ENCODE measurements around the gene ATP6V0E1. TPM values are rescaled to one million over a fixed set of nuclear protein-coding genes. Genes with fewer than 3 reads are reported as not detected.

The ATP6V0E1 gene
- total RNA-seq, 1 donor from 2014 or later, result 147 TPM

- H3K4me1 Mint-ChIP-seq (ENCODE audit: unreplicated experiment), result peaks cover 3% of the 10 kb centered on the region
- H3K27me3 Mint-ChIP-seq (ENCODE audit: unreplicated experiment), result peaks cover 1% of the 10 kb centered on the region
- no peaks in the 10 kb centered on the region for H3K9me3 Mint-ChIP-seq (ENCODE audit: unreplicated experiment)
- no peak for DNase-seq (ENCODE audit: low spot score)
- peaks cover 18% of the 10 kb centered on the region for H3K36me3 Mint-ChIP-seq (ENCODE audit: low read depth, unreplicated experiment)
- no peak overlapping the region for H3K4me3 Mint-ChIP-seq (ENCODE audit: unreplicated experiment)
- TF ChIP-seq, protein P1, sequence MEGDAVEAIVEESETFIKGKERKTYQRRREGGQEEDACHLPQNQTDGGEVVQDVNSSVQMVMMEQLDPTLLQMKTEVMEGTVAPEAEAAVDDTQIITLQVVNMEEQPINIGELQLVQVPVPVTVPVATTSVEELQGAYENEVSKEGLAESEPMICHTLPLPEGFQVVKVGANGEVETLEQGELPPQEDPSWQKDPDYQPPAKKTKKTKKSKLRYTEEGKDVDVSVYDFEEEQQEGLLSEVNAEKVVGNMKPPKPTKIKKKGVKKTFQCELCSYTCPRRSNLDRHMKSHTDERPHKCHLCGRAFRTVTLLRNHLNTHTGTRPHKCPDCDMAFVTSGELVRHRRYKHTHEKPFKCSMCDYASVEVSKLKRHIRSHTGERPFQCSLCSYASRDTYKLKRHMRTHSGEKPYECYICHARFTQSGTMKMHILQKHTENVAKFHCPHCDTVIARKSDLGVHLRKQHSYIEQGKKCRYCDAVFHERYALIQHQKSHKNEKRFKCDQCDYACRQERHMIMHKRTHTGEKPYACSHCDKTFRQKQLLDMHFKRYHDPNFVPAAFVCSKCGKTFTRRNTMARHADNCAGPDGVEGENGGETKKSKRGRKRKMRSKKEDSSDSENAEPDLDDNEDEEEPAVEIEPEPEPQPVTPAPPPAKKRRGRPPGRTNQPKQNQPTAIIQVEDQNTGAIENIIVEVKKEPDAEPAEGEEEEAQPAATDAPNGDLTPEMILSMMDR (IDR thresholded peaks at IDR 0.05; ENCODE audit: unreplicated experiment), result no peak
- no peak overlapping the region for H3K27ac Mint-ChIP-seq (ENCODE audit: unreplicated experiment)
Measured at GRCh38 chr5:173035904-173036707, 52.5 kb downstream of the ATP6V0E1 start.

GRCh38 chr5:173039188-173039587, 55.6 kb downstream of the ATP6V0E1 start:
- H3K27me3 Mint-ChIP-seq (ENCODE audit: unreplicated experiment), result peaks cover 5% of the 10 kb centered on the region
- no peak for DNase-seq (ENCODE audit: low spot score)
- no peaks in the 10 kb centered on the region for H3K9me3 Mint-ChIP-seq (ENCODE audit: unreplicated experiment)
- no peak overlapping the region for H3K27ac Mint-ChIP-seq (ENCODE audit: unreplicated experiment)
- peaks cover 18% of the 10 kb centered on the region for H3K36me3 Mint-ChIP-seq (ENCODE audit: low read depth, unreplicated experiment)
- TF ChIP-seq, protein P1 (IDR thresholded peaks at IDR 0.05; ENCODE audit: unreplicated experiment), result no peak
- H3K4me3 Mint-ChIP-seq (ENCODE audit: unreplicated experiment), result no peak overlapping the region
- peaks cover 3% of the 10 kb centered on the region for H3K4me1 Mint-ChIP-seq (ENCODE audit: unreplicated experiment)

DNA sequence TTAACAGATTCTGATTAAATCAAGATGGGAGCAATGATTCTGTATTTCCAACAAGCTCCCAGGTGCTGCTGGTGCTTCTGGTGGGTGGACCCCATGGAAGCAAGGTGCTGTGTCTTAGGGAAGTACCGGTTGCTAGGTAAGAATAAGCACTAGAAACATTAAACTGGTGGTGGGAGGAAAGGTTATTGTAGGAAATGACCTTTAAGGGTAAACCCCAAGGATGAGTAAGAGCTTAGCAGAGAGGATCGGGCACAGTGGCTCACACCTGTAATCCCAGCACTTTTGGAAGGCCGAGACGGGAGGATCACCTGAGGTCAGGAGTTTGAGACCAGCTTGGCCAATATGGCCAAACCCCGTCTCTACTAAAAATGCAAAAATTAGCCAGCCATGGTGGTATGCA, 56.4 kb downstream of the ATP6V0E1 start:
- no peak overlapping the region for H3K27ac Mint-ChIP-seq (ENCODE audit: unreplicated experiment)
- peaks cover 5% of the 10 kb centered on the region for H3K27me3 Mint-ChIP-seq (ENCODE audit: unreplicated experiment)

DNA sequence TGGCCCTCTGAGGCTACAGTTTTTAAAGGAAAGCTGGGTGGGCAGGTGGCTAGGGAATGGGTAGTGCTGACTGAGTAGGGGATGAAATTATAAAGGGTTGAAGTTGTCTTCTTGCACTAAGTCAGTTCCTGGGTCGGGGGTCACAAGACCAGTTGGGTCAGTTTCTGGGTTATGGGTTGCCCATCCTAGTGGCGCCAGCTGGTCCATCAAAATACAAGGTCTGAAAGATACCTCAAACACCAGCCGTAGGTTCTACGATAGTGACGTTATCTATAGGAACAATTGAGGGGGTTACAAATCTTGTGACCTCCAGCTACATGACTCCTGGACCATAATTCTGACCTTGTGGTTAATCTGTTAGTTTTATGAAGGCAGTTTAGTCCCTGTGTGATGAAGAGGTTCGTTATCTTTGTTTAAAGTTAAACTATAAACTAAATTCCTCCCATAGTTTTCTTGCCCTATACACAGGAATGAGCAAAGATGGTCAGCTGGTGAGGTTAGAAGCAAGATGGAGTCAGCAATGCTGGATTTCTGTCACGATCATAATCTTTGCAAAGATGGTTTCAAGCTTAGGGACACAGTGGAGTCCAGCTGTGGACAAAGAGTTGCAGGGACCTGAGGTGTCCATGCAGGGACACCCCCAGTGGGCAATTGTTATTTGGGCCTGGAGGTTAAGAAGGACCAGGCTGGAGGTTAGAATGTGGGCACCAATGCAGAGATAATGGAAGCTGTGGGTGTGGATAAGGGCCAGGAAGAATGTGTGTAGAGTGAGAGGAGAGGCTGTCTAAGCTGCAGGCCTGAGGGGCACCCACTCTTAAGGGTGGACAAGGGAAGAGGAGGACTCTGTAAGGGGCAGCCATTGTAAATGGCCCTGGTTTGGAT, 58.6 kb downstream of the ATP6V0E1 start:
- no peak overlapping the region for H3K4me3 Mint-ChIP-seq (ENCODE audit: unreplicated experiment)
- TF ChIP-seq, protein P1 (IDR thresholded peaks at IDR 0.05; ENCODE audit: unreplicated experiment), result no peak

More for the DNA sequence above, 56.4 kb downstream of the ATP6V0E1 start:
- Mint-ChIP-seq H3K4me1 (ENCODE audit: unreplicated experiment) (peaks cover 3% of the 10 kb centered on the region), H3K4me3 (ENCODE audit: unreplicated experiment) (no peak overlapping the region), H3K9me3 (ENCODE audit: unreplicated experiment) (no peaks in the 10 kb centered on the region), H3K36me3 (ENCODE audit: low read depth, unreplicated experiment) (peaks cover 14% of the 10 kb centered on the region)
- TF ChIP-seq, protein P1 (IDR thresholded peaks at IDR 0.05; ENCODE audit: unreplicated experiment), result no peak
- no peak for DNase-seq (ENCODE audit: low spot score)

More for the DNA sequence above, 58.6 kb downstream of the ATP6V0E1 start:
- Mint-ChIP-seq H3K36me3 (ENCODE audit: low read depth, unreplicated experiment) (peaks cover 7% of the 10 kb centered on the region), H3K9me3 (ENCODE audit: unreplicated experiment) (no peaks in the 10 kb centered on the region), H3K27me3 (ENCODE audit: unreplicated experiment) (peaks cover 5% of the 10 kb centered on the region), H3K27ac (ENCODE audit: unreplicated experiment) (no peak overlapping the region), H3K4me1 (ENCODE audit: unreplicated experiment) (peaks cover 3% of the 10 kb centered on the region)
- no peak for DNase-seq (ENCODE audit: low spot score)
